ENCODE data around the gene ZDHHC3.

DNA sequence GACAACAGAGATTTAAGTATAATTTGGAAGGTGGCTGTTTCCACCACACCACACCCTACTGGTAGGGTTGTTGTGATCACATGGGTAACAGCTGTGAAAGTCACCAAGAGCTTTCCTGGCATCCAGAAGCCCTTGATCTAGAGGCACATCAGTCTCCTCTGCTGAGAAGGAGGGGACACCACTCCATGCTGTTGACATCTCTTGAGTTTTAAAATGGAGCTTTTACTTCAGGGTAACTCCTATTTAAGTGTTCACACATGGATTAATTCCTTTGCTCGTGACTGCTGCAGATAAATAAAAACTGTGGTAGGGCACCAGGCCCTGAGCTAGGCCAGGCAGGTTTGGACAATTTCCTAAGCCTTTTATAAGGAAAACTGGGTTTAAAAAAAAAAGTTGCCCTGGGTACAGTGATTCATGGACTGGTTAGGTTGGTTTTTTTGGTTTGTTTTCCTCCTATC, 7.5 kb upstream of the ZDHHC3 start:
- TF ChIP-seq CTCF (IDR thresholded peaks at IDR 0.05) (no peak), EP300 (IDR thresholded peaks at IDR 0.05) (no peak), POLR2A (IDR thresholded peaks at IDR 0.05) (no peak)
